ENCODE results near the gene S100PBP.

Gene S100PBP

GRCh38 chr1:32779242-32779641, 38.2 kb upstream of the S100PBP start:
- DNase-seq, result no peak
- peaks cover 14% of the 10 kb centered on the region for H3K36me3 ChIP-seq (replicated peaks; ENCODE audit: insufficient read depth, low read length)
- H2AFZ ChIP-seq (ENCODE audit: low read length), result no peak overlapping the region
- no peak overlapping the region for H3K27ac ChIP-seq (ENCODE audit: low read length)
- TF ChIP-seq, protein P1, sequence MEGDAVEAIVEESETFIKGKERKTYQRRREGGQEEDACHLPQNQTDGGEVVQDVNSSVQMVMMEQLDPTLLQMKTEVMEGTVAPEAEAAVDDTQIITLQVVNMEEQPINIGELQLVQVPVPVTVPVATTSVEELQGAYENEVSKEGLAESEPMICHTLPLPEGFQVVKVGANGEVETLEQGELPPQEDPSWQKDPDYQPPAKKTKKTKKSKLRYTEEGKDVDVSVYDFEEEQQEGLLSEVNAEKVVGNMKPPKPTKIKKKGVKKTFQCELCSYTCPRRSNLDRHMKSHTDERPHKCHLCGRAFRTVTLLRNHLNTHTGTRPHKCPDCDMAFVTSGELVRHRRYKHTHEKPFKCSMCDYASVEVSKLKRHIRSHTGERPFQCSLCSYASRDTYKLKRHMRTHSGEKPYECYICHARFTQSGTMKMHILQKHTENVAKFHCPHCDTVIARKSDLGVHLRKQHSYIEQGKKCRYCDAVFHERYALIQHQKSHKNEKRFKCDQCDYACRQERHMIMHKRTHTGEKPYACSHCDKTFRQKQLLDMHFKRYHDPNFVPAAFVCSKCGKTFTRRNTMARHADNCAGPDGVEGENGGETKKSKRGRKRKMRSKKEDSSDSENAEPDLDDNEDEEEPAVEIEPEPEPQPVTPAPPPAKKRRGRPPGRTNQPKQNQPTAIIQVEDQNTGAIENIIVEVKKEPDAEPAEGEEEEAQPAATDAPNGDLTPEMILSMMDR (IDR thresholded peaks at IDR 0.05; ENCODE audit: low read length), result no peak
- TF ChIP-seq EZH2phosphoT487 (IDR thresholded peaks at IDR 0.05; ENCODE audit: low read length) (no peak), EZH2 (optimal IDR thresholded peaks at IDR 0.05; ENCODE audit: low read depth, low read length) (no peak)
- no peak overlapping the region for H3K4me2 ChIP-seq (ENCODE audit: low read depth, low read length)
- peaks cover 17% of the 10 kb centered on the region for H3F3A ChIP-seq (ENCODE audit: insufficient read depth, low read length)
- no peak overlapping the region for H3K4me3 ChIP-seq (ENCODE audit: low read length)
- H3K9me2 ChIP-seq (replicated peaks; ENCODE audit: insufficient read depth, low read length), result no peaks in the 10 kb centered on the region
- no peaks in the 10 kb centered on the region for H4K20me1 ChIP-seq (ENCODE audit: insufficient read depth, low read length)
- no peaks in the 10 kb centered on the region for H3K79me2 ChIP-seq (ENCODE audit: low read length)
- no peaks in the 10 kb centered on the region for H3K4me1 ChIP-seq (ENCODE audit: low read length)
- no peaks in the 10 kb centered on the region for H3K9me3 ChIP-seq (replicated peaks; ENCODE audit: insufficient read depth, low read length)
- H3K27me3 ChIP-seq (replicated peaks; ENCODE audit: insufficient read depth, low read length), result no peaks in the 10 kb centered on the region
- H3K9ac ChIP-seq (ENCODE audit: low read length), result no peak overlapping the region

GRCh38 chr1:32780005-32780404, 37.4 kb upstream of the S100PBP start:
- H3K27ac ChIP-seq (ENCODE audit: low read length), result no peak overlapping the region
- H3K4me1 ChIP-seq (ENCODE audit: low read length), result no peaks in the 10 kb centered on the region
- no peak overlapping the region for H3K4me3 ChIP-seq (ENCODE audit: low read length)
- peaks cover 18% of the 10 kb centered on the region for H3K36me3 ChIP-seq (replicated peaks; ENCODE audit: insufficient read depth, low read length)
- H4K20me1 ChIP-seq (ENCODE audit: insufficient read depth, low read length), result no peaks in the 10 kb centered on the region
- H3K27me3 ChIP-seq (replicated peaks; ENCODE audit: insufficient read depth, low read length), result no peaks in the 10 kb centered on the region
- H2AFZ ChIP-seq (ENCODE audit: low read length), result no peak overlapping the region
- no peaks in the 10 kb centered on the region for H3K9me3 ChIP-seq (replicated peaks; ENCODE audit: insufficient read depth, low read length)
- H3K79me2 ChIP-seq (ENCODE audit: low read length), result no peaks in the 10 kb centered on the region
- H3F3A ChIP-seq (ENCODE audit: insufficient read depth, low read length), result peaks cover 17% of the 10 kb centered on the region
- DNase-seq, result no peak
- H3K4me2 ChIP-seq (ENCODE audit: low read depth, low read length), result no peak overlapping the region
- no peaks in the 10 kb centered on the region for H3K9me2 ChIP-seq (replicated peaks; ENCODE audit: insufficient read depth, low read length)
- no peak overlapping the region for H3K9ac ChIP-seq (ENCODE audit: low read length)
- TF ChIP-seq EZH2phosphoT487 (IDR thresholded peaks at IDR 0.05; ENCODE audit: low read length) (no peak), EZH2 (optimal IDR thresholded peaks at IDR 0.05; ENCODE audit: low read depth, low read length) (no peak)
- TF ChIP-seq, protein P1 (IDR thresholded peaks at IDR 0.05; ENCODE audit: low read length), result no peak

DNA sequence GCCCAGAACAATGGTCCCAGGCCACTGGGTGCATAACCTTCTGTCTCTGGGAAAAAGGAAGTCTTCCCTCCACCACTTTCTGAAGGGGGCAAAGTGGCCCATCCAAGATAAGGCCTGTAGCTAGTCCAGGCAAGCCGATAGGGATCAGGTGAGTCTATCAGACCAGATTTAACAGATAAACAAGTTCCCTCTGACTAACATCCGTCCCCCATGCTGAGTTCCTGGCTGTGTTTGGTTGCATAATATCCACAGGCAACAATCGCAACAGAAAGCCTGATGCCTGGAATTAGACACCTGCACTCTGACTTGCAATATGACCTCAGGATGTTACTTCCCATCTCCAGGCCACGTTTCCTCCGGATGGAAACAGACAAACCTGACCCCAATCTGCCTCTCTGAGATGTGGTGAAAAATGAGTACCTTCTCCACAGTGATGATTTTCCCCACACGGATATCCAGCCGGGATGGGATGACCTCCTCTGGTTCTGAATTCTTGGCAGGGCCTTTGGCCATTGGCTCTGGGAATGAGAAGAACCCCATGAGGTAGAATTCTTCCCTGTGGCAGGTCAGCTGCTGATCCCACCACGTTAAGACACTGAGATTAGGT, 36.7 kb upstream of the S100PBP start:
- no peaks in the 10 kb centered on the region for H3K9me2 ChIP-seq (replicated peaks; ENCODE audit: insufficient read depth, low read length)
- no peak overlapping the region for H3K4me3 ChIP-seq (ENCODE audit: low read length)
- H3K4me1 ChIP-seq (ENCODE audit: low read length), result no peaks in the 10 kb centered on the region
- H2AFZ ChIP-seq (ENCODE audit: low read length), result no peak overlapping the region
- TF ChIP-seq, protein P1 (IDR thresholded peaks at IDR 0.05; ENCODE audit: low read length), result no peak
- TF ChIP-seq EZH2 (optimal IDR thresholded peaks at IDR 0.05; ENCODE audit: low read depth, low read length) (no peak), EZH2phosphoT487 (IDR thresholded peaks at IDR 0.05; ENCODE audit: low read length) (no peak)
- DNase-seq, result no peak
- peaks cover 11% of the 10 kb centered on the region for H3F3A ChIP-seq (ENCODE audit: insufficient read depth, low read length)
- H3K27ac ChIP-seq (ENCODE audit: low read length), result no peak overlapping the region
- peaks cover 15% of the 10 kb centered on the region for H3K36me3 ChIP-seq (replicated peaks; ENCODE audit: insufficient read depth, low read length)
- H3K9ac ChIP-seq (ENCODE audit: low read length), result no peak overlapping the region
- H3K4me2 ChIP-seq (ENCODE audit: low read depth, low read length), result no peak overlapping the region
- H3K27me3 ChIP-seq (replicated peaks; ENCODE audit: insufficient read depth, low read length), result no peaks in the 10 kb centered on the region
- H3K9me3 ChIP-seq (replicated peaks; ENCODE audit: insufficient read depth, low read length), result no peaks in the 10 kb centered on the region
- no peaks in the 10 kb centered on the region; the same call in 1 of the 2 replicates for H3K79me2 ChIP-seq (ENCODE audit: low read length)
- no peaks in the 10 kb centered on the region for H4K20me1 ChIP-seq (ENCODE audit: insufficient read depth, low read length)
